HG03439 (cell line): ENCODE results near the gene EXOC2.
"Not testable (repeated sequence)": the region's sequence is repeated elsewhere in the genome, so short reads cannot be mapped to it uniquely, and the experiment has no call there.

Experiments used
- ATAC-seq: cut with Tn5 transposase; IDR thresholded peaks from one replicate; pipeline ENCODE4 v1.9.1; 2021; ENCODE audit warnings: mild to moderate bottlenecking, moderate library complexity; ENCODE audit not compliant: unreplicated experiment

Gene EXOC2

GRCh38 chr6:683742-684440 lies 9.0 kb downstream of the EXOC2 start:
- no peak for ATAC-seq

- no peak for ATAC-seq
These were observed 12.1 kb downstream of the EXOC2 start for GRCh38 chr6:680666-681340.

- ATAC-seq = no peak
These were observed 12.7 kb downstream of the EXOC2 start for GRCh38 chr6:680251-680650.

GRCh38 chr6:679282-679681 lies 13.7 kb downstream of the EXOC2 start:
- ATAC-seq = no peak

GRCh38 chr6:678520-678919 lies 14.4 kb downstream of the EXOC2 start:
- no peak for ATAC-seq

- ATAC-seq = no peak
These were observed 15.0 kb downstream of the EXOC2 start for GRCh38 chr6:677919-678318.

GRCh38 chr6:674956-675355 lies 18.0 kb downstream of the EXOC2 start:
- no peak for ATAC-seq

GRCh38 chr6:674406-674805 lies 18.5 kb downstream of the EXOC2 start:
- no peak for ATAC-seq

GRCh38 chr6:667253-667927 lies 25.5 kb downstream of the EXOC2 start:
- no peak for ATAC-seq

- no peak for ATAC-seq
These were observed 27.3 kb downstream of the EXOC2 start for GRCh38 chr6:665403-666267.

GRCh38 chr6:663788-664187 lies 29.2 kb downstream of the EXOC2 start:
- ATAC-seq = not testable (repeated sequence)

- no peak for ATAC-seq
These were observed 33.0 kb downstream of the EXOC2 start for GRCh38 chr6:659716-660581.

- no peak for ATAC-seq
These were observed 34.7 kb downstream of the EXOC2 start for GRCh38 chr6:658244-658643.

GRCh38 chr6:657743-658142 lies 35.2 kb downstream of the EXOC2 start:
- ATAC-seq = no peak

GRCh38 chr6:656460-657252 lies 36.3 kb downstream of the EXOC2 start, which contains the start of gene HUS1B:
Gene HUS1B (minus strand): TSS chr6:657100. CDS start chr6:656944, 156 bp downstream.
- no peak for ATAC-seq

- no peak for ATAC-seq
These were observed 38.8 kb downstream of the EXOC2 start for GRCh38 chr6:654136-654535.

- no peak for ATAC-seq
These were observed 40.1 kb downstream of the EXOC2 start for GRCh38 chr6:652865-653264.

- no peak for ATAC-seq
These were observed 42.8 kb downstream of the EXOC2 start for GRCh38 chr6:650098-650497.

- no peak for ATAC-seq
These were observed 50.1 kb downstream of the EXOC2 start for GRCh38 chr6:642805-643204.
